ENCODE measurements around the gene ATP6V0D1. TPM values are rescaled to one million over a fixed set of nuclear protein-coding genes. Genes with fewer than 3 reads are reported as not detected.
A peak's percentile ranks its signal among the peaks of the same experiment; 100 is the strongest.

Gene ATP6V0D1
- total RNA-seq, 3 donors from 2014 or later = 152 to 253 (median 228) TPM

GRCh38 chr16:67441271-67441753 lies 39.6 kb downstream of the ATP6V0D1 start:
- H3K36me3 ChIP-seq (ENCODE audit: low read depth) = no peaks in the 10 kb centered on the region

DNA sequence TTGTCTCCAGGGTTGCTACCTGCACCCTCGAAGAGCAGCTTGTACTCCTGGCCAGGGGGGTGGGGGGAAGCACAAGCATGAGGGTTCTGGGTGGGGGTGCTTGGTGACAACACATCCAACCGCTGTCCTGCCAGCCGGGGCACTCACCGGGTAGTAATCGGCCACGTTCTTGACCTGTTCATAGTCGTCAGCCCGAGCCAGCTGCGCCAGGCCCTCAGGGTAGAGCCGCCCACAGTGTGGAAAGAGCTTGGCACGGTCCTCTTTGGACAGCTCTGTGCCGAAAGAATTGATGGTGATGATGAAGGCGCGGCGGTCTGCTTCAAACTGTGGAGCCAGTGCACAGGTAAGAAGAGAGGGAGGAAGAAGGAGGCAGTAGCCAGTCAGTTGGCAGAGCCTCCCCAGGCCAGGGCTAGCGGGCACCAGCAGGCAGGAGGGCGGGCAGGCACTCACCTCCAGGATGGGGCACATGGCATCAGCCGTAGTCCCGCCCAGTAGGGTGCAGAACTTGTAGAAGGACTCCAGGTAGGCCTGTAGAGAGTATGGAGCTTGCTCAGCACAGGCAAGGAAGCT lies 42.0 kb downstream of the ATP6V0D1 start:
- ATAC-seq (peak; percentile 0), DNase-seq (peak in 1 of 3 donors; percentile 56)
- no peak overlapping the region for H3K4me3 ChIP-seq
- H3K9me3 ChIP-seq = no peaks in the 10 kb centered on the region
- intact Hi-C loops (cut with DNase I, micrococcal nuclease) = no loop called here
- H3K4me1 ChIP-seq (ENCODE audit: low read depth) = peaks cover 35% of the 10 kb centered on the region
- no peak for TF ChIP-seq CTCF (IDR thresholded peaks at IDR 0.05)
- no peaks in the 10 kb centered on the region for H3K36me3 ChIP-seq (ENCODE audit: low read depth)

More at GRCh38 chr16:67441271-67441753, 39.6 kb downstream of the ATP6V0D1 start:
- no peak for TF ChIP-seq CTCF (IDR thresholded peaks at IDR 0.05)
- Histone ChIP-seq H3K9me3 (no peaks in the 10 kb centered on the region), H3K4me1 (ENCODE audit: low read depth) (peaks cover 57% of the 10 kb centered on the region), H3K4me3 (no peak overlapping the region)
- DNase-seq (peak; percentile 96 to 98 (median 97)), ATAC-seq (peak; percentile 88)
- intact Hi-C loops (cut with DNase I, micrococcal nuclease) = no loop called here

GRCh38 chr16:67438098-67438791 lies 42.7 kb downstream of the ATP6V0D1 start:
- Histone ChIP-seq H3K9me3 (no peaks in the 10 kb centered on the region), H3K4me3 (no peak overlapping the region), H3K4me1 (ENCODE audit: low read depth) (peaks cover 29% of the 10 kb centered on the region), H3K36me3 (ENCODE audit: low read depth) (no peaks in the 10 kb centered on the region)
- ATAC-seq (no peak), DNase-seq (peak in 1 of 3 donors; percentile 47)
- no peak for TF ChIP-seq CTCF (IDR thresholded peaks at IDR 0.05)
- intact Hi-C loops (cut with DNase I, micrococcal nuclease) = no loop called here

DNA sequence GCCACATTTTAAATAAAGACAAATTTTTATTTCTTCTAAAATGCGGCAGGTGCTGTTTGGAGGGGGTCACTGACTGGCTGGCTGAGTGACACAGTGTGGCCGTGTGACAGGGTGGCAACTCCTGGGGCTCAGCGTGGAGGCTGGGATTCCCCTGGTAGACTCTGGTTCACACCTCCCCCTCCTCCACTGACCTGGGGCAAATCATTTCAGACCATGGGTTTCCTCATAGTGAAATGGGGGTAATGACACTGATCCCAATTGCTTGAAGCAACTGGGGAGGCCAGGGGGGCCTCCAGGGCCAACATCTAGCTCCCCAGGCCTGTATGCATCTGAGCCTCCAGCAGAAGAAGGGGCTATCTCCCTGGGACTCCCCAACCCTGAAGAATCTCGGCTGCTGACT lies 43.4 kb downstream of the ATP6V0D1 start:
- H3K36me3 ChIP-seq (ENCODE audit: low read depth) = no peaks in the 10 kb centered on the region
- DNase-seq = peak in 1 of 3 donors; percentile 27
- H3K4me3 ChIP-seq = no peak overlapping the region
- TF ChIP-seq CTCF (IDR thresholded peaks at IDR 0.05) = no peak
- no peaks in the 10 kb centered on the region for H3K9me3 ChIP-seq
- H3K4me1 ChIP-seq (ENCODE audit: low read depth) = peaks cover 22% of the 10 kb centered on the region
- ATAC-seq = no peak
- intact Hi-C loops (cut with DNase I, micrococcal nuclease) = no loop called here

DNA sequence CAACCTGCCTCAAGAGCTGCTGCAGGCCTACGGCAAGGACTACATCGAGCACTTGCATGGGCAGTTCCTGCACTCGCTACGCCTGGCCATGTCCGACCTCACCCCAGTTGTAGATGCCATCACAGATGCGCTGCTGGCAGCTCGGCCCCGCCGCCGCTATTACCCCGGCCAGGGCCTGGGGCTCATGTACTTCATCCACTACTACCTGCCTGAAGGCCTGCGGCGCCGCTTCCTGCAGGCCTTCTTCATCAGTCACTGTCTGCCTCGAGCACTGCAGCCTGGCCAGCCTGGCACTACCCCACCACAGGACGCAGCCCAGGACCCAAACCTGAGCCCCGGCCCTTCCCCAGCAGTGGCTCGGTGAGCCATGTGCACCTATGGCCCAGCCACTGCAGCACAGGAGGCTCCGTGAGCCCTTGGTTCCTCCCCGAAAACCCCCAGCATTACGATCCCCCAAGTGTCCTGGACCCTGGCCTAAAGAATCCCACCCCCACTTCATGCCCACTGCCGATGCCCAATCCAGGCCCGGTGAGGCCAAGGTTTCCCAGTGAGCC lies 44.2 kb downstream of the ATP6V0D1 start:
- DNase-seq = peak in 2 of 3 donors; percentile 37 to 49
- H3K36me3 ChIP-seq (ENCODE audit: low read depth) = no peaks in the 10 kb centered on the region
- no peak for ATAC-seq
- H3K4me1 ChIP-seq (ENCODE audit: low read depth) = peaks cover 15% of the 10 kb centered on the region
- intact Hi-C loops (cut with DNase I, micrococcal nuclease) = no loop called here
- no peak for TF ChIP-seq CTCF (IDR thresholded peaks at IDR 0.05)
- no peak overlapping the region for H3K4me3 ChIP-seq
- no peaks in the 10 kb centered on the region for H3K9me3 ChIP-seq

Measured in mucosa of descending colon (tissue), 3 donors.